ENCODE results near the gene LRRC14B.
"Not testable (repeated sequence)": the region's sequence is repeated elsewhere in the genome, so short reads cannot be mapped to it uniquely, and the experiment has no call there.

The LRRC14B gene

GRCh38 chr5:206406-206805, 15.1 kb downstream of the LRRC14B start:
- no peak for DNase-seq (ENCODE audit: low read depth in 4 of 4, low spot score in 1 of 4)

GRCh38 chr5:206927-207536, 15.7 kb downstream of the LRRC14B start:
- DNase-seq (ENCODE audit: low read depth in 4 of 4, low spot score in 1 of 4): no peak

- DNase-seq (ENCODE audit: low read depth in 4 of 4, low spot score in 1 of 4): no peak
These were observed 16.3 kb downstream of the LRRC14B start for GRCh38 chr5:207599-207998.

- no peak for DNase-seq (ENCODE audit: low read depth in 4 of 4, low spot score in 1 of 4)
These were observed 17.3 kb downstream of the LRRC14B start for GRCh38 chr5:208449-209114.

- DNase-seq (ENCODE audit: low read depth in 4 of 4, low spot score in 1 of 4): no peak
These were observed 22.6 kb downstream of the LRRC14B start for GRCh38 chr5:213803-214395.

- not testable (repeated sequence) for DNase-seq (ENCODE audit: low read depth in 4 of 4, low spot score in 1 of 4)
These were observed 24.0 kb downstream of the LRRC14B start for GRCh38 chr5:215256-215655.

GRCh38 chr5:216076-216475, 24.8 kb downstream of the LRRC14B start:
- DNase-seq (ENCODE audit: low read depth in 4 of 4, low spot score in 1 of 4): not testable (repeated sequence)

- DNase-seq (ENCODE audit: low read depth in 4 of 4, low spot score in 1 of 4): peak; percentile 95 to 99 (median 98)
These were observed 26.5 kb downstream of the LRRC14B start, which contains the start of the genes CCDC127 and SDHA for GRCh38 chr5:217494-218456. CCDC127 (minus strand) TSS chr5:218153; CDS start chr5:216849, 1,304 bp downstream. SDHA (plus strand) TSS chr5:218320; CDS start chr5:218356, 36 bp downstream.

- peak in 1 of 4 experiments; percentile 12 for DNase-seq (ENCODE audit: low read depth in 4 of 4, low spot score in 1 of 4)
These were observed 27.4 kb downstream of the LRRC14B start for GRCh38 chr5:218457-219291.

- DNase-seq (ENCODE audit: low read depth in 4 of 4, low spot score in 1 of 4): no peak
These were observed 28.2 kb downstream of the LRRC14B start for GRCh38 chr5:219460-219863.

GRCh38 chr5:219991-220390, 28.7 kb downstream of the LRRC14B start:
- DNase-seq (ENCODE audit: low read depth in 4 of 4, low spot score in 1 of 4): no peak

GRCh38 chr5:222951-223715, 31.8 kb downstream of the LRRC14B start:
- not testable (repeated sequence) for DNase-seq (ENCODE audit: low read depth in 4 of 4, low spot score in 1 of 4)

- no peak for DNase-seq (ENCODE audit: low read depth in 4 of 4, low spot score in 1 of 4)
These were observed 32.5 kb downstream of the LRRC14B start for GRCh38 chr5:223791-224190.

GRCh38 chr5:225334-225733, 34.0 kb downstream of the LRRC14B start:
- no peak for DNase-seq (ENCODE audit: low read depth in 4 of 4, low spot score in 1 of 4)

GRCh38 chr5:227375-227774, 36.1 kb downstream of the LRRC14B start:
- not testable (repeated sequence) for DNase-seq (ENCODE audit: low read depth in 4 of 4, low spot score in 1 of 4)

- DNase-seq (ENCODE audit: low read depth in 4 of 4, low spot score in 1 of 4): no peak
These were observed 37.6 kb downstream of the LRRC14B start for GRCh38 chr5:228886-229285.

- no peak for DNase-seq (ENCODE audit: low read depth in 4 of 4, low spot score in 1 of 4)
These were observed 39.4 kb downstream of the LRRC14B start for GRCh38 chr5:230711-231110.

- DNase-seq (ENCODE audit: low read depth in 4 of 4, low spot score in 1 of 4): no peak
These were observed 40.4 kb downstream of the LRRC14B start for GRCh38 chr5:231661-232060.

- not testable (repeated sequence) for DNase-seq (ENCODE audit: low read depth in 4 of 4, low spot score in 1 of 4)
These were observed 42.1 kb downstream of the LRRC14B start for GRCh38 chr5:233426-233825.
